IMR-90 (cell line): ENCODE results near the gene DOCK6. TPM values are rescaled to one million over a fixed set of nuclear protein-coding genes. Genes with fewer than 3 reads are reported as not detected.

Source experiments
- ATAC-seq: fragments of 200-7000 bp; cut with Tn5 transposase; 2 replicates; pipeline ENCODE4 v1.9.1; 2020; ENCODE audit warnings: low read depth, mild to moderate bottlenecking, moderate library complexity
- BruUV-seq: library from RNA; stranded (reverse); fragments of 400-500 nt; replicated peaks from 2 replicates; lab custom pipeline; 2021; lab: Mats Ljungman, UMichigan
- CTCF ChIA-PET: fragments of 300-600 bp; formaldehyde crosslinking; extraction: SDS; loops from one replicate; lab custom pipeline; 2021; ENCODE audit warnings: antibody characterized with exemption; lab: Yijun Ruan, JAX
- POLR2A ChIA-PET: fragments of 300-600 bp; sonication (Branson Sonifier 250); formaldehyde crosslinking; loops from one replicate; lab custom pipeline; 2022; ENCODE audit warnings: antibody characterized with exemption; ENCODE audit not compliant: unreplicated experiment; lab: Charles Lee
- DNase-seq: peaks from one replicate; pipeline ENCODE4 v3.0.0; 2013
- H2AFZ ChIP-seq: replicated peaks from 2 replicates; pipeline ENCODE3; 2013; ENCODE audit warnings: low read length, mild to moderate bottlenecking; ENCODE audit not compliant: poor library complexity
- H2AK5ac ChIP-seq: 2 replicates; pipeline ENCODE4 v1.6.1; 2013; ENCODE audit warnings: low read depth, low read length, inconsistent platforms
- H2AK9ac ChIP-seq: replicated peaks from 2 replicates; pipeline ENCODE3; 2013; ENCODE audit warnings: mild to moderate bottlenecking, low read depth, low read length, moderate library complexity; ENCODE audit not compliant: poor library complexity
- H2BK120ac ChIP-seq: 2 replicates; pipeline ENCODE4 v1.6.1; 2013; ENCODE audit warnings: low read depth, low read length, inconsistent platforms
- H2BK15ac ChIP-seq: 3 replicates; pipeline ENCODE4 v1.6.1; 2013; ENCODE audit warnings: low read depth, low read length, inconsistent platforms
- H2BK20ac ChIP-seq: 2 replicates; pipeline ENCODE4 v1.6.1; 2013; ENCODE audit warnings: low read depth, mild to moderate bottlenecking, inconsistent platforms, low read length, moderate library complexity
- H2BK5ac ChIP-seq: 2 replicates; pipeline ENCODE4 v1.6.1; 2013; ENCODE audit warnings: mild to moderate bottlenecking, low read depth, low read length, inconsistent platforms; ENCODE audit not compliant: poor library complexity, severe bottlenecking
- H3K14ac ChIP-seq: replicated peaks from 2 replicates; pipeline ENCODE4 v1.6.1; 2013; ENCODE audit warnings: low read depth, low read length, inconsistent platforms
- H3K18ac ChIP-seq: 2 replicates; pipeline ENCODE4 v1.6.1; 2013; ENCODE audit warnings: low read depth, low read length, control low read depth
- H3K23ac ChIP-seq: 2 replicates; pipeline ENCODE4 v1.6.1; 2013; ENCODE audit warnings: low read depth, low read length, inconsistent platforms
- H3K27ac ChIP-seq: 2 replicates; pipeline ENCODE4 v1.5.1; 2013; ENCODE audit warnings: mild to moderate bottlenecking, control low read depth, low read length; ENCODE audit not compliant: insufficient read depth
- H3K27me3 ChIP-seq: 2 replicates; pipeline ENCODE4 v1.6.1; 2013; ENCODE audit warnings: low read length; ENCODE audit not compliant: control insufficient read depth, insufficient read depth
- H3K36me3 ChIP-seq: 2 replicates; pipeline ENCODE4 v1.6.1; 2013; ENCODE audit warnings: low read length, mixed read lengths; ENCODE audit not compliant: control insufficient read depth, insufficient read depth
- H3K4ac ChIP-seq: 2 replicates; pipeline ENCODE4 v1.6.1; 2013; ENCODE audit warnings: low read depth, low read length, inconsistent platforms
- H3K4me1 ChIP-seq: 2 replicates; pipeline ENCODE4 v1.6.1; 2013; ENCODE audit warnings: low read length, mixed read lengths; ENCODE audit not compliant: control insufficient read depth, insufficient read depth
- H3K4me2 ChIP-seq: 2 replicates; pipeline ENCODE4 v1.6.1; 2013; ENCODE audit warnings: low read depth, mild to moderate bottlenecking, control low read depth, low read length, moderate library complexity
- H3K4me3 ChIP-seq: 2 replicates; pipeline ENCODE4 v1.5.1; 2013; ENCODE audit warnings: low read depth, mild to moderate bottlenecking, control low read depth, low read length, moderate library complexity; ENCODE audit not compliant: insufficient read depth
- H3K56ac ChIP-seq: 2 replicates; pipeline ENCODE4 v1.6.1; 2013; ENCODE audit warnings: low read length, inconsistent platforms; ENCODE audit not compliant: insufficient read depth; ENCODE audit errors: extremely low read depth
- H3K79me1 ChIP-seq, 2 experiments: 2 replicates each; pipeline ENCODE4 v1.6.1; 2013; ENCODE audit warnings: low read length in 2 of 2, inconsistent platforms in 1 of 2, low read depth in 1 of 2
- H3K9ac ChIP-seq: 2 replicates; pipeline ENCODE4 v1.6.1; 2013; ENCODE audit warnings: low read depth, low read length, control low read depth
- H3K9me1 ChIP-seq: 2 replicates; pipeline ENCODE4 v1.6.1; 2013; ENCODE audit warnings: low read length, inconsistent platforms; ENCODE audit not compliant: insufficient read depth
- H3K9me3 ChIP-seq: 2 replicates; pipeline ENCODE4 v1.6.1; 2013; ENCODE audit warnings: low read length; ENCODE audit not compliant: control insufficient read depth, insufficient read depth
- H4K20me1 ChIP-seq: 2 replicates; pipeline ENCODE4 v1.6.1; 2013; ENCODE audit warnings: low read length, inconsistent platforms; ENCODE audit not compliant: insufficient read depth
- H4K5ac ChIP-seq: 2 replicates; pipeline ENCODE4 v1.6.1; 2013; ENCODE audit warnings: mild to moderate bottlenecking, low read depth, low read length, control low read depth
- H4K8ac ChIP-seq, 2 experiments: 2 replicates each; pipeline ENCODE4 v1.6.1; 2013; ENCODE audit warnings: low read depth in 2 of 2, low read length in 2 of 2, control low read depth in 1 of 2, inconsistent platforms in 1 of 2
- H4K91ac ChIP-seq: 2 replicates; pipeline ENCODE4 v1.6.1; 2013; ENCODE audit warnings: low read depth, low read length, inconsistent platforms; ENCODE audit not compliant: insufficient read depth
- BHLHE40 ChIP-seq: fragments of 150-350 bp; IDR thresholded peaks from 2 replicates; pipeline ENCODE4 v1.6.1; 2016; ENCODE audit warnings: mild to moderate bottlenecking, low read depth, low read length
- CEBPB ChIP-seq: IDR thresholded peaks from 2 replicates; pipeline ENCODE4 v1.6.1; 2012; ENCODE audit warnings: low read depth, low read length, improper control_type of control experiment
- CHD1 ChIP-seq: IDR thresholded peaks from 2 replicates; pipeline ENCODE4 v1.6.1; 2012; ENCODE audit warnings: low read depth, low read length, improper control_type of control experiment
- FOS ChIP-seq: fragments of 150-350 bp; IDR thresholded peaks from 2 replicates; pipeline ENCODE4 v1.6.1; 2016; ENCODE audit warnings: low read depth, low read length
- MAFK ChIP-seq: IDR thresholded peaks from 2 replicates; pipeline ENCODE4 v1.6.1; 2012; ENCODE audit warnings: low read depth, low read length, improper control_type of control experiment
- MAZ ChIP-seq: IDR thresholded peaks from 2 replicates; pipeline ENCODE4 v1.6.1; 2012; ENCODE audit warnings: low read depth, mild to moderate bottlenecking, low read length, improper control_type of control experiment, moderate library complexity, borderline replicate concordance
- MXI1 ChIP-seq: IDR thresholded peaks from 2 replicates; pipeline ENCODE4 v1.6.1; 2012; ENCODE audit warnings: low read depth, mild to moderate bottlenecking, low read length, moderate library complexity, borderline replicate concordance
- NFE2L2 ChIP-seq: fragments of 150-350 bp; IDR thresholded peaks from 2 replicates; pipeline ENCODE4 v1.6.1; 2016; ENCODE audit warnings: low read depth, mild to moderate bottlenecking, low read length
- POLR2A ChIP-seq: IDR thresholded peaks from 2 replicates; pipeline ENCODE4 v1.6.1; 2012; ENCODE audit warnings: mild to moderate bottlenecking, low read depth, low read length
- RAD21 ChIP-seq: IDR thresholded peaks from 2 replicates; pipeline ENCODE4 v1.6.1; 2012; ENCODE audit warnings: low read length, improper control_type of control experiment
- RCOR1 ChIP-seq: IDR thresholded peaks from 2 replicates; pipeline ENCODE4 v1.6.1; 2012; ENCODE audit warnings: mild to moderate bottlenecking, low read length, improper control_type of control experiment; ENCODE audit not compliant: insufficient replicate concordance
- RFX5 ChIP-seq: IDR thresholded peaks from 2 replicates; pipeline ENCODE4 v1.8.0; 2012; ENCODE audit warnings: low read depth, mild to moderate bottlenecking, low read length, moderate library complexity
- SMC3 ChIP-seq: fragments of 150-350 bp; IDR thresholded peaks from 2 replicates; pipeline ENCODE4 v1.6.1; 2016; ENCODE audit warnings: low read depth, mild to moderate bottlenecking, antibody characterized with exemption, low read length, moderate library complexity
- WGBS, 2 experiments: methylation state at CpG; one replicate each; pipeline versions ENCODE4 v1.1.5 to v1.1.7; 2013; ENCODE audit warnings: missing lambda C conversion rate in 2 of 2; ENCODE audit not compliant: insufficient read length in 1 of 2; ENCODE audit errors: extremely low coverage in 2 of 2; 5-methylcytosine and 5-hydroxymethylcytosine counted together
- dilution Hi-C: fragments of 300-500 bp; cut with HindIII; formaldehyde crosslinking; loops from one replicate; pipeline ENCODE4 v1.14.3; 2018; ENCODE audit warnings: low sequenced_read_pairs; ENCODE audit not compliant: unreplicated experiment
- in situ Hi-C: fragments of 300-500 bp; cut with MboI; formaldehyde crosslinking; loops from 3 replicates; pipeline ENCODE4 v1.14.3; 2019; ENCODE audit warnings: low sequenced_read_pairs, inconsistent platforms, mixed read lengths
- intact Hi-C: fragments of 100-400 bp; cut with micrococcal nuclease; formaldehyde crosslinking; loops from 2 replicates; pipeline ENCODE4 v1.10.0; 2022
- polyA plus RNA-seq, 3 experiments: library from polyadenylated mRNA; depleted of rRNA; stranded (reverse); fragments of >200 nt; gene quantifications; 2 replicates each; pipeline ENCODE4 v1.2.3, GENCODE V29; 2012; ENCODE audit warnings: low replicate concordance in 1 of 3
- total RNA-seq: library from RNA; depleted of rRNA; stranded (reverse); fragments of >200 nt; gene quantifications from 2 replicates; pipeline ENCODE4 v1.2.3, GENCODE V29; 2012
- TF ChIP-seq, protein P1 (sequence below): fragments of 150-350 bp; IDR thresholded peaks from 2 replicates; pipeline ENCODE4 v1.6.1; 2017; ENCODE audit warnings: mild to moderate bottlenecking, antibody characterized with exemption, low read length, low read depth
- TF ChIP-seq, protein P2 (sequence below): fragments of 150-350 bp; IDR thresholded peaks from 2 replicates; pipeline ENCODE4 v1.6.1; 2016; ENCODE audit warnings: low read depth, mild to moderate bottlenecking, low read length, moderate library complexity, borderline replicate concordance

Gene DOCK6
- total and polyA plus RNA-seq, 2 of the 4 experiments (the other 2 are of a cell fraction), result 5.0 to 18.4 TPM

DNA sequence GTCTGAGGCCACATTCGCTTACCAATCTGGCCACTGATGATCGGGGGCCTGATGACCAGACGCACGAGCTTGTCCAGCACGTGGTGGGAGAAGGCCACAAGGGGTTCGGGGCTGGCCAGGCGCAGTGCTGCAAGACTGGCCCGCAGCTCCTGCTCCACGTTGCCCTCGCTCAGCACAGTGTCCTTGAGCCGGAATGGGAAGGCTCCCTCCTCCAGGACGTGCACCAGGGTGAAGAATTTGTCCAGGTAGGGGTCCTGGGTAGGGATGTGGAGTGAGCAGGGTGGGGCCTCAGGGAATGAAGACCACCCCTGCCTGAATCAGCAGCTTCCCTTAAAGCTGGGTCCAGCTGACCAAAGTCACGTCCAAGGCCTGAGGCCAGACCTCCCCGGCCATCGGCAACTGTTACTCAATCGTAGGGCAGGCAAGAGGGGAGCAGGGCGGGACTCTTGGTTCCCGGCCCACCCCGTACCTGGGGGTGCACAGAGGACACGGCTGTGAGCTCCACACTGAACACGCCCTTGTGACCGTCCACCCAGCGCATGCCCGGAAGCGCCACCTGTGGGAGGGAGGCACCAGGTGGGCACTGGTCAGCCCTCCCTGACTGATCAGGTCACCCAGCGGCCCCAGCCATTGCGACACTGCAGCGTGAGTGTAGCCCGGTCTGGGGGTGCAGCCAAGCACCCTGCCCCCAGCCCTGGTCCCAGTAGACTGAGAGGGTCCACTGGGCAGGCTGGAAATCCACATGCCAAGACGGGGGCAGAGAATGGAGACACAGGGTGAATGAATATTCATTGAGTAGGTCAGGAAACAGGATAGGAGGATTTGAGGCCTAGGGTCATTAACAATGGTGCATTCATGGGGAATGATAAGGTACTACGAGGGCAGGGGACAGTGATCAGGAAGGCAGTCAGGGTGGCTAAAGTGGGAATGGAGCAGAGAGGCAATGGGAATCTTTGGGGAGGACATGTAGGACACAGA lies 25.7 kb downstream of the DOCK6 start:
- Histone ChIP-seq H2BK5ac (no peak overlapping the region), H3K27ac (no peak overlapping the region), H4K8ac (no peak overlapping the region), H3K36me3 (peaks cover 39% of the 10 kb centered on the region), H2AFZ (no peak overlapping the region), H4K91ac (no peak overlapping the region), H3K4me1 (no peaks in the 10 kb centered on the region), H3K79me1 (no peaks in the 10 kb centered on the region), H3K56ac (no peak overlapping the region), H3K9me1 (no peaks in the 10 kb centered on the region), H4K5ac (no peak overlapping the region), H3K23ac (no peak overlapping the region), H3K4me2 (no peak overlapping the region), H3K27me3 (no peaks in the 10 kb centered on the region), H3K9me3 (no peaks in the 10 kb centered on the region), H3K18ac (no peak overlapping the region), H3K4me3 (no peak overlapping the region), H2BK15ac (no peak overlapping the region), H3K4ac (no peak overlapping the region), H2AK5ac (no peak overlapping the region), H3K14ac (no peak overlapping the region), H4K20me1 (no peaks in the 10 kb centered on the region), H2AK9ac (no peak overlapping the region), H2BK120ac (no peak overlapping the region), H2BK20ac (no peak overlapping the region), H3K9ac (no peak overlapping the region)
- POLR2A ChIA-PET, result no interaction called here
- CTCF ChIA-PET, result no interaction called here
- 90% methylated on average over 23 of the region's 31 CpGs; no CpG with 5 or more reads in 1 of the 2 experiments for WGBS, 2 experiments
- ATAC-seq (no peak), DNase-seq (no peak)
- intact Hi-C loops, result no loop called here
- in situ Hi-C loops, result no loop called here
- dilution Hi-C loops, result no loop called here
- BruUV-seq, result no TSS peak
- TF ChIP-seq NFE2L2, result no peak
- TF ChIP-seq BHLHE40, result no peak
- no peak for TF ChIP-seq FOS
- TF ChIP-seq POLR2A, result no peak
- TF ChIP-seq RCOR1, result no peak
- no peak for TF ChIP-seq RFX5
- TF ChIP-seq MXI1, result no peak
- TF ChIP-seq, protein P1, sequence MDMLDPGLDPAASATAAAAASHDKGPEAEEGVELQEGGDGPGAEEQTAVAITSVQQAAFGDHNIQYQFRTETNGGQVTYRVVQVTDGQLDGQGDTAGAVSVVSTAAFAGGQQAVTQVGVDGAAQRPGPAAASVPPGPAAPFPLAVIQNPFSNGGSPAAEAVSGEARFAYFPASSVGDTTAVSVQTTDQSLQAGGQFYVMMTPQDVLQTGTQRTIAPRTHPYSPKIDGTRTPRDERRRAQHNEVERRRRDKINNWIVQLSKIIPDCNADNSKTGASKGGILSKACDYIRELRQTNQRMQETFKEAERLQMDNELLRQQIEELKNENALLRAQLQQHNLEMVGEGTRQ, result no peak
- no peak for TF ChIP-seq MAFK
- no peak for TF ChIP-seq MAZ
- TF ChIP-seq RAD21, result no peak
- TF ChIP-seq CHD1, result no peak
- no peak for TF ChIP-seq CEBPB
- TF ChIP-seq SMC3, result no peak
- TF ChIP-seq, protein P2, sequence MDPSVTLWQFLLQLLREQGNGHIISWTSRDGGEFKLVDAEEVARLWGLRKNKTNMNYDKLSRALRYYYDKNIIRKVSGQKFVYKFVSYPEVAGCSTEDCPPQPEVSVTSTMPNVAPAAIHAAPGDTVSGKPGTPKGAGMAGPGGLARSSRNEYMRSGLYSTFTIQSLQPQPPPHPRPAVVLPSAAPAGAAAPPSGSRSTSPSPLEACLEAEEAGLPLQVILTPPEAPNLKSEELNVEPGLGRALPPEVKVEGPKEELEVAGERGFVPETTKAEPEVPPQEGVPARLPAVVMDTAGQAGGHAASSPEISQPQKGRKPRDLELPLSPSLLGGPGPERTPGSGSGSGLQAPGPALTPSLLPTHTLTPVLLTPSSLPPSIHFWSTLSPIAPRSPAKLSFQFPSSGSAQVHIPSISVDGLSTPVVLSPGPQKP, result no peak
